Brain microvascular endothelial cell (primary cell): ENCODE data around the gene MUC5B.
"Not testable (repeated sequence)": the region's sequence is repeated elsewhere in the genome, so short reads cannot be mapped to it uniquely, and the experiment has no call there.

Source experiments
- DNase-seq: peaks from one replicate; pipeline ENCODE4 v3.0.0-alpha.2; 2020
- H3K27ac ChIP-seq: fragments of 250-450 bp; sonication (Bioruptor Pico); 2 replicates; pipeline ENCODE4 v1.5.1; 2020; ENCODE audit warnings: mild to moderate bottlenecking, moderate library complexity
- H3K27me3 ChIP-seq: fragments of 250-450 bp; sonication (Bioruptor Pico); replicated peaks from 2 replicates; pipeline ENCODE4 v1.5.1; 2020; ENCODE audit warnings: mild to moderate bottlenecking
- H3K36me3 ChIP-seq: fragments of 250-450 bp; sonication (Bioruptor Pico); replicated peaks from 2 replicates; pipeline ENCODE4 v1.5.1; 2020; ENCODE audit warnings: mild to moderate bottlenecking
- H3K4me3 ChIP-seq: 2 replicates; pipeline ENCODE4 v1.5.1; 2011; ENCODE audit warnings: low read depth, mild to moderate bottlenecking, control low read depth, low read length, moderate library complexity
- in situ Hi-C: cut with HindIII; loops from 2 replicates; pipeline ENCODE4 v1.10.0; 2017; ENCODE audit warnings: low sequenced_read_pairs, low pct_ligation_motif_present
- TF ChIP-seq, protein P1 (sequence below): IDR thresholded peaks from 2 replicates; pipeline ENCODE4 v1.5.1; 2011; ENCODE audit warnings: low read depth, mild to moderate bottlenecking, moderate library complexity, low read length, control low read depth, inconsistent platforms; ENCODE audit errors: missing control alignments

MUC5B gene

DNA sequence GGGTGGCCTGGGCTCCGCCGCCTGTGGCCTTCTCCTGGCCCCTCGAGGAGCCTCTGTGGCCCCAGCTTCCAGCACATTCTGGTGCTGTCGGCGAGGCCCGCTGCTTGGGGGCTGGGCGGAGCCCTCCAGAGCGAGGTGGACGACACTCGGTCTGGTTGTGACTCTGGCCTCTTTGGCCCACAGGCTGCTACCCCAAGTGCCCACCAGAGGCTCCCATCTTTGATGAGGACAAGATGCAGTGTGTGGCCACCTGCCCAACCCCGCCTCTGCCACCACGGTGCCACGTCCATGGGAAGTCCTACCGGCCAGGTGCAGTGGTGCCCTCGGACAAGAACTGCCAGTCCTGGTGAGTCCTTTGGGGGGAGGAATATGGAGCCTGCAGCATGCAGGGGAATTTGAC, 42.7 kb upstream of the MUC5B start:
- H3K36me3 ChIP-seq: no peaks in the 10 kb centered on the region
- H3K27ac ChIP-seq: no peak overlapping the region
- in situ Hi-C loops: no loop called here
- H3K27me3 ChIP-seq: no peaks in the 10 kb centered on the region
- DNase-seq: no peak
- TF ChIP-seq, protein P1, sequence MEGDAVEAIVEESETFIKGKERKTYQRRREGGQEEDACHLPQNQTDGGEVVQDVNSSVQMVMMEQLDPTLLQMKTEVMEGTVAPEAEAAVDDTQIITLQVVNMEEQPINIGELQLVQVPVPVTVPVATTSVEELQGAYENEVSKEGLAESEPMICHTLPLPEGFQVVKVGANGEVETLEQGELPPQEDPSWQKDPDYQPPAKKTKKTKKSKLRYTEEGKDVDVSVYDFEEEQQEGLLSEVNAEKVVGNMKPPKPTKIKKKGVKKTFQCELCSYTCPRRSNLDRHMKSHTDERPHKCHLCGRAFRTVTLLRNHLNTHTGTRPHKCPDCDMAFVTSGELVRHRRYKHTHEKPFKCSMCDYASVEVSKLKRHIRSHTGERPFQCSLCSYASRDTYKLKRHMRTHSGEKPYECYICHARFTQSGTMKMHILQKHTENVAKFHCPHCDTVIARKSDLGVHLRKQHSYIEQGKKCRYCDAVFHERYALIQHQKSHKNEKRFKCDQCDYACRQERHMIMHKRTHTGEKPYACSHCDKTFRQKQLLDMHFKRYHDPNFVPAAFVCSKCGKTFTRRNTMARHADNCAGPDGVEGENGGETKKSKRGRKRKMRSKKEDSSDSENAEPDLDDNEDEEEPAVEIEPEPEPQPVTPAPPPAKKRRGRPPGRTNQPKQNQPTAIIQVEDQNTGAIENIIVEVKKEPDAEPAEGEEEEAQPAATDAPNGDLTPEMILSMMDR: no peak
- H3K4me3 ChIP-seq: no peak overlapping the region

DNA sequence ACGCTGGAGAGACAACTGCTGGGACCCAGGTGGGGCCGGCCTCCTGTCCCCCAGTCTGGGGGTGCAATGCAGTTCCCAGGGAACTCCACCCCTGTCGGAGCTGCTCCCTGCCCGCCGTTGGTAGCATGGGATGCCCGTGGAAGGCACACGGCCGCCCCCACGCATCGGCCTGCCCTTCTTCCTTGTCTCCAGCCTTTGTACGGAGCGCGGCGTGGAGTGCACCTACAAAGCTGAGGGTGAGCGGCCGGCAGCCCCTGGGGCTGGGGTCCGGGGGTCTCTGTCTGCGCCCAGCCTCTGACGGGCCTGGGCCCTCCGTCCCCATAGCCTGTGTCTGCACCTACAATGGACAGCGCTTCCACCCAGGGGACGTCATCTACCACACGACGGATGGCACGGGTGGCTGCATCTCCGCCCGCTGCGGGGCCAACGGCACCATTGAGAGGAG, 41.9 kb upstream of the MUC5B start:
- Histone ChIP-seq H3K27me3 (no peaks in the 10 kb centered on the region), H3K36me3 (no peaks in the 10 kb centered on the region), H3K4me3 (no peak overlapping the region), H3K27ac (no peak overlapping the region)
- in situ Hi-C loops: no loop called here
- TF ChIP-seq, protein P1: no peak
- no peak for DNase-seq

DNA sequence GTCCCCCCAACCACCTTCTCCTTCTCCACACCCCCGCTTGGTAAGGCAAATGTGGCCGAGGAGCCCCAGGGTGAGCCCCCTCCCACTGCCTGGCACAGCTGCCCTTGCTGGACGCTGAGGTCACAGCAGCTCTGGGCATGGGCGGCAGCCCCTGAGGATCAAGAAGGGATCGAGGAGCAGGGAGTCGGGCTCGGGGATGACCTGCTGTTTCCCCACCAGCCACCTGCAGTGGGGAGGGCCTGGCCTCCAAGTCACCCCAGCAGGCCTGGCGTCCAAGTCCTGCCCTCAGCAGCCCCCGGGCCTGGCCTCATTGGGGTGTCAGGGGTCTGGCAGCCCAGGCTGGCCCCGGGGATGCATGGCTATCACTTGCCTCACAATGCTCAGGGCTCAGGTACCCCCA, 41.4 kb upstream of the MUC5B start:
- H3K4me3 ChIP-seq: no peak overlapping the region
- TF ChIP-seq, protein P1: no peak
- in situ Hi-C loops: no loop called here

DNA sequence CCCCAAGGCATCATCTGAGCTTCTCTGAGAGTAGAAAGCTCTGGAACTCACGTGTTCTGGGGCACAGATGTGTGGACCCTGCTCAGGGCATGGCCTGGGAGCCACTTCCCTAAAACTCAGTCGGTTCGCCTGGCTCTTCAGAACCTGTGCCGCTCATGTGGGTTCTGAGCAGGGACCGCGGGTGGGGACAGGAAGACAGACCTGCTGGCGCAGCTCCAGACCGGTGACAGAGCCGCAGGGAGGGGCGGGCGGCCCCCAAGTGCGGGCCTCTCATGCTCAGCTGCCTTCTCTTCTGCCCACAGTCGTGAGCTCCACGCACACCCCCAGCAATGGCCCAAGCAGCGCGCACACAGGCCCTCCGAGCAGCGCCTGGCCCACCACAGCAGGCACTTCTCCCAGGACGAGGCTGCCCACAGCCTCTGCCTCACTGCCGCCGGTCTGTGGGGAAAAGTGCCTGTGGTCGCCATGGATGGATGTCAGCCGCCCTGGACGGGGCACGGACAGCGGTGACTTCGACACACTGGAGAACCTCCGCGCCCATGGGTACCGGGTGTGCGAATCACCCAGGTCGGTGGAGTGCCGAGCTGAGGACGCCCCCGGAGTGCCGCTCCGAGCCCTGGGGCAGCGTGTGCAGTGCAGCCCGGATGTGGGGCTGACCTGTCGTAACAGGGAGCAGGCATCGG, 40.9 kb upstream of the MUC5B start:
- Histone ChIP-seq H3K36me3 (no peaks in the 10 kb centered on the region), H3K4me3 (no peak overlapping the region), H3K27ac (no peak overlapping the region), H3K27me3 (no peaks in the 10 kb centered on the region)
- DNase-seq: no peak
- TF ChIP-seq, protein P1: no peak
- in situ Hi-C loops: no loop called here

More for the DNA sequence above, 41.4 kb upstream of the MUC5B start:
- no peak for DNase-seq
- H3K36me3 ChIP-seq: no peaks in the 10 kb centered on the region
- H3K27ac ChIP-seq: no peak overlapping the region
- no peaks in the 10 kb centered on the region for H3K27me3 ChIP-seq

DNA sequence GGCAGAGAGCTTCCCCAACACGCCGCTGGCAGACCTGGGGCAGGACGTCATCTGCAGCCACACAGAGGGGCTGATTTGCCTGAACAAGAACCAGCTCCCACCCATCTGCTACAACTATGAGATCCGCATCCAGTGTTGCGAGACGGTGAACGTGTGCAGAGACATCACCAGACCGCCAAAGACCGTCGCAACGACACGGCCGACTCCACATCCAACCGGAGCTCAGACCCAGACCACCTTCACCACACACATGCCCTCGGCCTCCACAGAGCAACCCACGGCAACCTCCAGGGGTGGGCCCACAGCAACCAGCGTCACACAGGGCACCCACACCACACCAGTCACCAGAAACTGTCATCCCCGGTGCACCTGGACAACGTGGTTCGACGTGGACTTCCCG, 38.7 kb upstream of the MUC5B start:
- H3K27me3 ChIP-seq, H3K4me3 ChIP-seq, in situ Hi-C loops, DNase-seq, H3K27ac ChIP-seq, H3K36me3 ChIP-seq: not testable (repeated sequence)

DNA sequence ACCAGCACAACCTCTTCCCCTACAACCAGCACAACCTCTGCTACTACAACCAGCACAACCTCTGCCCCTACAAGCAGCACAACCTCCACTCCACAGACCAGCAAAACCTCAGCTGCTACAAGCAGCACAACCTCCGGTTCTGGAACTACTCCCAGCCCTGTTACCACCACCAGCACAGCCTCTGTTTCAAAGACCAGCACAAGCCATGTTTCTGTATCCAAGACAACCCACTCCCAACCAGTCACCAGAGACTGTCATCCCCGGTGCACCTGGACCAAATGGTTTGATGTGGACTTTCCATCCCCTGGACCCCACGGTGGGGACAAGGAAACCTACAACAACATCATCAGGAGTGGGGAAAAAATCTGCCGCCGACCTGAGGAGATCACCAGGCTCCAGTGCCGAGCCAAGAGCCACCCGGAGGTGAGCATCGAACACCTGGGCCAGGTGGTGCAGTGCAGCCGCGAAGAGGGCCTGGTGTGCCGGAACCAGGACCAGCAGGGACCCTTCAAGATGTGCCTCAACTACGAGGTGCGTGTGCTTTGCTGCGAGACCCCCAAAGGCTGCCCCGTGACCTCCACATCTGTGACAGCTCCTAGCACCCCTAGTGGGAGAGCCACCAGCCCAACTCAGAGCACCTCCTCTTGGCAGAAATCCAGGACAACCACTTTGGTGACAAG, 34.3 kb upstream of the MUC5B start:
- H3K27ac ChIP-seq, H3K36me3 ChIP-seq, in situ Hi-C loops, DNase-seq, H3K4me3 ChIP-seq, H3K27me3 ChIP-seq: not testable (repeated sequence)

DNA sequence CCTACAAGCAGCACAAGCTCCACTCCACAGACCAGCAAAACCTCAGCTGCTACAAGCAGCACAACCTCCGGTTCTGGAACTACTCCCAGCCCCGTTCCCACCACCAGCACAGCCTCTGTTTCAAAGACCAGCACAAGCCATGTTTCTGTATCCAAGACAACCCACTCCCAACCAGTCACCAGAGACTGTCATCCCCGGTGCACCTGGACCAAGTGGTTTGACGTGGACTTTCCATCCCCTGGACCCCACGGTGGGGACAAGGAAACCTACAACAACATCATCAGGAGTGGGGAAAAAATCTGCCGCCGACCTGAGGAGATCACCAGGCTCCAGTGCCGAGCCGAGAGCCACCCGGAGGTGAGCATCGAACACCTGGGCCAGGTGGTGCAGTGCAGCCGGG, 33.0 kb upstream of the MUC5B start:
- H3K4me3 ChIP-seq, H3K36me3 ChIP-seq, H3K27ac ChIP-seq, H3K27me3 ChIP-seq, in situ Hi-C loops, DNase-seq: not testable (repeated sequence)

DNA sequence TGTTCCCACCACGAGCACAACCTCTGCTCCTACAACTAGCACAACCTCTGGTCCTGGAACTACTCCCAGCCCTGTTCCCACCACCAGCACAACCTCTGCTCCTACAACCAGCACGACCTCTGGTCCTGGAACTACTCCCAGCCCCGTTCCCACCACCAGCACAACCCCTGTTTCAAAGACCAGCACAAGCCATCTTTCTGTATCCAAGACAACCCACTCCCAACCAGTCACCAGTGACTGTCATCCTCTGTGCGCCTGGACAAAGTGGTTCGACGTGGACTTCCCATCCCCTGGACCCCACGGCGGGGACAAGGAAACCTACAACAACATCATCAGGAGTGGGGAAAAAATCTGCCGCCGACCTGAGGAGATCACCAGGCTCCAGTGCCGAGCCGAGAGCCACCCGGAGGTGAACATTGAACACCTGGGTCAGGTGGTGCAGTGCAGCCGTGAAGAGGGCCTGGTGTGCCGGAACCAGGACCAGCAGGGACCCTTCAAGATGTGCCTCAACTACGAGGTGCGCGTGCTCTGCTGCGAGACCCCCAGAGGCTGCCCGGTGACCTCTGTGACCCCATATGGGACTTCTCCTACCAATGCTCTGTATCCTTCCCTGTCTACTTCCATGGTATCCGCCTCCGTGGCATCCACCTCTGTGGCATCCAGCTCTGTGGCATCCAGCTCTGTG, 30.9 kb upstream of the MUC5B start:
- H3K27ac ChIP-seq, H3K27me3 ChIP-seq, H3K36me3 ChIP-seq, H3K4me3 ChIP-seq, in situ Hi-C loops, DNase-seq: not testable (repeated sequence)
